HepG2 (cell line): Measurements from ENCODE around the gene NOL4L. TPM values are rescaled to one million over a fixed set of nuclear protein-coding genes. Genes with fewer than 3 reads are reported as not detected.
A peak's percentile ranks its signal among the peaks of the same experiment; 100 is the strongest.

Experiments
- HMG20A ChIP-seq: IDR thresholded peaks from 2 replicates; pipeline ENCODE4 v1.6.1; 2016; ENCODE audit warnings: borderline replicate concordance
- HNF1B ChIP-seq: sonication (generic); formaldehyde crosslinking; IDR thresholded peaks from 2 replicates; pipeline ENCODE4 v1.5.1; 2020; ENCODE audit warnings: mild to moderate bottlenecking, moderate library complexity, missing genetic modification reagents
- HNRNPL ChIP-seq: fragments of 200-400 bp; formaldehyde crosslinking; IDR thresholded peaks from 2 replicates; pipeline ENCODE4 v1.6.1; 2017; ENCODE audit warnings: mild to moderate bottlenecking, low read depth, low read length
- KDM3A ChIP-seq: IDR thresholded peaks from 2 replicates; pipeline ENCODE4 v1.6.1; 2018; ENCODE audit warnings: low read depth, missing compliant biosample characterization
- KDM5A ChIP-seq: fragments of 200-600 bp; sonication (generic); IDR thresholded peaks from 2 replicates; pipeline ENCODE4 v1.7.0; 2018; ENCODE audit warnings: antibody characterized with exemption, mild to moderate bottlenecking, low read length, borderline replicate concordance
- PATZ1 ChIP-seq: sonication (generic); formaldehyde crosslinking; IDR thresholded peaks from 2 replicates; pipeline ENCODE4 v1.4.0; 2020; ENCODE audit warnings: missing genetic modification reagents
- PAWR ChIP-seq: sonication (generic); formaldehyde crosslinking; IDR thresholded peaks from 2 replicates; pipeline ENCODE4 v1.4.0; 2020; ENCODE audit warnings: missing genetic modification reagents, mild to moderate bottlenecking, borderline replicate concordance
- RBM39 ChIP-seq: fragments of 200-400 bp; formaldehyde crosslinking; IDR thresholded peaks from one replicate; pipeline ENCODE4 v1.6.1; 2018; ENCODE audit warnings: antibody characterized with exemption, mild to moderate bottlenecking, low read depth, low read length; ENCODE audit not compliant: poor library complexity, severe bottlenecking
- ZBED4 ChIP-seq: sonication (generic); formaldehyde crosslinking; IDR thresholded peaks from 2 replicates; pipeline ENCODE4 v1.4.0; 2020; ENCODE audit warnings: missing genetic modification reagents, borderline replicate concordance
- ZBTB38 ChIP-seq: sonication (generic); formaldehyde crosslinking; IDR thresholded peaks from 2 replicates; pipeline ENCODE4 v1.5.1; 2020; ENCODE audit warnings: mild to moderate bottlenecking, missing genetic modification reagents
- ZFP1 ChIP-seq: IDR thresholded peaks from 2 replicates; pipeline ENCODE4 v1.6.1; 2016
- ZNF513 ChIP-seq: sonication (generic); formaldehyde crosslinking; conservative IDR thresholded peaks from 2 replicates; pipeline ENCODE4 v1.5.0; 2020; ENCODE audit warnings: missing genetic modification reagents
- ZNF687 ChIP-seq: sonication (generic); formaldehyde crosslinking; IDR thresholded peaks from 2 replicates; pipeline ENCODE4 v1.5.1; 2020; ENCODE audit warnings: mild to moderate bottlenecking, missing genetic modification reagents, moderate library complexity
- ZNF781 ChIP-seq: sonication (generic); formaldehyde crosslinking; IDR thresholded peaks from 2 replicates; pipeline ENCODE4 v1.5.1; 2020; ENCODE audit warnings: borderline replicate concordance, mild to moderate bottlenecking, missing genetic modification reagents; ENCODE audit errors: not compliant biosample characterization
- ZNF879 ChIP-seq: sonication (generic); formaldehyde crosslinking; IDR thresholded peaks from 2 replicates; pipeline ENCODE4 v1.8.1; 2023; ENCODE audit warnings: missing genetic modification reagents
- ZNF891 ChIP-seq: sonication (generic); formaldehyde crosslinking; IDR thresholded peaks from 2 replicates; pipeline ENCODE4 v1.5.0; 2020; ENCODE audit warnings: mild to moderate bottlenecking, missing genetic modification reagents
- polyA plus RNA-seq, 8 experiments: library from polyadenylated mRNA; depleted of rRNA in 3 of 8; stranded (reverse) in 7 of 8; unstranded in 1 of 8; fragments of >200 nt; fragmentation: Illumina TruSeq in 4 of 8; extraction: Trizol in 4 of 8; gene quantifications; 2 replicates each; pipeline versions ENCODE4 v1.2.1 to v1.2.3, GENCODE V29; 2011 to 2016; ENCODE audit warnings: low read depth in 4 of 8, missing spikeins in 1 of 8, mixed read lengths in 1 of 8; ENCODE audit not compliant: insufficient read depth in 1 of 8
- total RNA-seq, 5 experiments: library from RNA; depleted of rRNA; stranded (reverse); fragments of >200 nt; fragmentation: Illumina TruSeq; extraction: Trizol; gene quantifications; 2 replicates each; pipeline ENCODE4 v1.2.3, GENCODE V29; 2016; ENCODE audit warnings: low read depth in 1 of 5

Gene NOL4L
- total and polyA plus RNA-seq, 2 of the 13 experiments (the other 11 are each of a cell fraction or from before 2014, with no cell fraction given) = 16.6 to 35.4 TPM

- TF ChIP-seq HNRNPL = peak; percentile 77; the same call in 1 of the 2 replicates
- TF ChIP-seq ZFP1 = no peak
- peak; percentile 81; the same call in 1 of the 2 replicates for TF ChIP-seq ZBTB38
- TF ChIP-seq ZNF687 (CRISPR knock-in tag) = peak; percentile 70
- peak; percentile 48; the same call in 1 of the 2 replicates for TF ChIP-seq PATZ1 (CRISPR knock-in tag)
- no peak for TF ChIP-seq PAWR (CRISPR knock-in tag)
- TF ChIP-seq ZNF891 (CRISPR knock-in tag) = no peak
- no peak for TF ChIP-seq HMG20A (CRISPR knock-in tag)
- no peak for TF ChIP-seq KDM5A
- no peak for TF ChIP-seq ZNF879 (CRISPR knock-in tag)
- TF ChIP-seq HNF1B (CRISPR knock-in tag) = no peak
- TF ChIP-seq ZNF513 (CRISPR knock-in tag) = no peak
- TF ChIP-seq ZNF781 (CRISPR knock-in tag) = no peak
- no peak for TF ChIP-seq ZBED4 (CRISPR knock-in tag)
- peak; percentile 42 for TF ChIP-seq RBM39
- TF ChIP-seq KDM3A (CRISPR knock-in tag) = no peak
These were observed 57.6 kb downstream of the NOL4L start (continued) for GRCh38 chr20:32527447-32528055.
